Measurements from ENCODE around the gene CNGA2. TPM values are rescaled to one million over a fixed set of nuclear protein-coding genes. Genes with fewer than 3 reads are reported as not detected.

The CNGA2 gene
- total and polyA plus RNA-seq, 4 donors = not detected

GRCh38 chrX:151754641-151755215 lies 20.2 kb downstream of the CNGA2 start:
- no peak for DNase-seq (ENCODE audit: low spot score)
- Histone ChIP-seq H3K27ac (ENCODE audit: low read depth in 1 of 2, low read length in 2 of 2) (no peak overlapping the region), H3K27me3 (ENCODE audit: control insufficient read depth in 4 of 4, insufficient read depth in 4 of 4, low read length in 3 of 4) (peaks cover 0 to 9% (median 0%) of the 10 kb centered on the region in 4 donors), H3K36me3 (ENCODE audit: control insufficient read depth in 4 of 4, insufficient read depth in 3 of 4, low read depth in 1 of 4, low read length in 3 of 4) (no peaks in the 10 kb centered on the region), H3K9ac (ENCODE audit: low read depth in 1 of 2, low read length in 2 of 2) (no peak overlapping the region), H3K4me3 (ENCODE audit: low read depth in 1 of 3, low read length in 3 of 3) (no peak overlapping the region), H3K4me1 (ENCODE audit: control insufficient read depth in 4 of 4, insufficient read depth in 4 of 4, low read length in 3 of 4) (peaks cover 0 to 21% (median 11%) of the 10 kb centered on the region in 4 donors), H3K9me3 (ENCODE audit: control insufficient read depth in 4 of 4, low read length in 3 of 4) (no peaks in the 10 kb centered on the region)
- WGBS = 83% methylated on average over 11 of the region's 11 CpGs
- TF ChIP-seq ZBTB33 (IDR thresholded peaks at IDR 0.05) (no peak), RAD21 (IDR thresholded peaks at IDR 0.05) (no peak), ATF3 (IDR thresholded peaks at IDR 0.05) (no peak), NR2F2 (IDR thresholded peaks at IDR 0.05) (no peak), RXRA (IDR thresholded peaks at IDR 0.05) (no peak), HNF4G (IDR thresholded peaks at IDR 0.05) (no peak), CTCF (IDR thresholded peaks at IDR 0.05; ENCODE audit: low read depth, low read length, missing input control) (no peak), EGR1 (IDR thresholded peaks at IDR 0.05; ENCODE audit: low read depth in 2 of 2) (no peak), MAX (IDR thresholded peaks at IDR 0.05) (no peak), JUND (IDR thresholded peaks at IDR 0.05) (no peak), FOXA2 (IDR thresholded peaks at IDR 0.05) (no peak), HNF4A (conservative IDR thresholded peaks at IDR 0.05) (no peak), YY1 (IDR thresholded peaks at IDR 0.05) (no peak), GABPA (IDR thresholded peaks at IDR 0.05 in 1 of 2, conservative IDR thresholded peaks at IDR 0.05 in 1 of 2) (no peak), REST (IDR thresholded peaks at IDR 0.05) (no peak), FOXA1 (IDR thresholded peaks at IDR 0.05) (no peak), SP1 (IDR thresholded peaks at IDR 0.05) (no peak), TAF1 (conservative IDR thresholded peaks at IDR 0.05) (no peak)
